GM12875 (cell line): ENCODE results near the gene NXN.

Experiments used
- H3K4me3 ChIP-seq: one replicate; pipeline ENCODE4 v1.5.1; 2011; ENCODE audit warnings: low read depth, low read length, control low read depth
- TF ChIP-seq, protein P1 (sequence below): IDR thresholded peaks from 2 replicates; pipeline ENCODE4 v1.5.1; 2011; ENCODE audit warnings: low read depth, mild to moderate bottlenecking, control low read depth, inconsistent platforms, low read length, moderate library complexity, borderline replicate concordance; ENCODE audit not compliant: insufficient read depth

The NXN gene

DNA sequence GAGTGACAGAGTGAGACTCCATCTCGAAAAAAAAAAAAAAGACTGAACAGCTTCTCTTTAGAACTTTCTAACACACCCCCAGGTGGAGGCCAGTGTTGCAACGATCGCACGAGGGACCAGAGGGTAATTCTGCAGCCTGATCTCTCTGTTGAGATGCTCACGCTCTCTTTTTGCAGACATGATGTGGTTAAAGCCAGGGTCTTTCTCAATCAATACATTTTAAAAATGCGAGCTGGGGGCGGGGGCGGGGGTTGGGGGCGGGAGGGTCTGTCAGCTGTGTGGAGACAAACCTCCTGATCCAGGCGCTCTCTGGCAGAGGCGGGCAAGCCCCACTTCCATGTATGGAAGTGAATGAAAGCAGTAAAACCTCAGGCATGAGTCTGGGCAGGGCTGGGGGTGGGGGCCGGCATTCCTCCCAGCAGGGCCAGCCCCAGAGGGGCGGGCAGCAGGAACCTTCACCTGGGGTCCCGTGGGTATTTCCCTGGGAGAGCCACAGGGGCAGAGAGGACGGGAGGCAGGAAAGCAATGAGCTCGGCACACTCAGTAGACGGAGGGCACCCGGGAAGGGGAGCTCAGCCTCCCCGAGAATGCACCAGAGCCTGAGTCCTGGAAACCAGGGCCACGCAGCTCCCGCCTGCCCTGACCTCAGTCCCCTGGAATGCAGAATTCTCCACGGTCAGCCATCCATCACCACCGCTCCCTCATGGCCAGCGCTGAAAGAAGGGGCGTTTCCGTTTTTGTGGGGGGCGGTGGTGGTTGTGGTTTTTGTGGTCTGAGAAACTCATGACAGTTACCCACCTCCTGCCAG is 28.0 kb downstream of the NXN start:
- TF ChIP-seq, protein P1, sequence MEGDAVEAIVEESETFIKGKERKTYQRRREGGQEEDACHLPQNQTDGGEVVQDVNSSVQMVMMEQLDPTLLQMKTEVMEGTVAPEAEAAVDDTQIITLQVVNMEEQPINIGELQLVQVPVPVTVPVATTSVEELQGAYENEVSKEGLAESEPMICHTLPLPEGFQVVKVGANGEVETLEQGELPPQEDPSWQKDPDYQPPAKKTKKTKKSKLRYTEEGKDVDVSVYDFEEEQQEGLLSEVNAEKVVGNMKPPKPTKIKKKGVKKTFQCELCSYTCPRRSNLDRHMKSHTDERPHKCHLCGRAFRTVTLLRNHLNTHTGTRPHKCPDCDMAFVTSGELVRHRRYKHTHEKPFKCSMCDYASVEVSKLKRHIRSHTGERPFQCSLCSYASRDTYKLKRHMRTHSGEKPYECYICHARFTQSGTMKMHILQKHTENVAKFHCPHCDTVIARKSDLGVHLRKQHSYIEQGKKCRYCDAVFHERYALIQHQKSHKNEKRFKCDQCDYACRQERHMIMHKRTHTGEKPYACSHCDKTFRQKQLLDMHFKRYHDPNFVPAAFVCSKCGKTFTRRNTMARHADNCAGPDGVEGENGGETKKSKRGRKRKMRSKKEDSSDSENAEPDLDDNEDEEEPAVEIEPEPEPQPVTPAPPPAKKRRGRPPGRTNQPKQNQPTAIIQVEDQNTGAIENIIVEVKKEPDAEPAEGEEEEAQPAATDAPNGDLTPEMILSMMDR: no peak
- no peak overlapping the region for H3K4me3 ChIP-seq

DNA sequence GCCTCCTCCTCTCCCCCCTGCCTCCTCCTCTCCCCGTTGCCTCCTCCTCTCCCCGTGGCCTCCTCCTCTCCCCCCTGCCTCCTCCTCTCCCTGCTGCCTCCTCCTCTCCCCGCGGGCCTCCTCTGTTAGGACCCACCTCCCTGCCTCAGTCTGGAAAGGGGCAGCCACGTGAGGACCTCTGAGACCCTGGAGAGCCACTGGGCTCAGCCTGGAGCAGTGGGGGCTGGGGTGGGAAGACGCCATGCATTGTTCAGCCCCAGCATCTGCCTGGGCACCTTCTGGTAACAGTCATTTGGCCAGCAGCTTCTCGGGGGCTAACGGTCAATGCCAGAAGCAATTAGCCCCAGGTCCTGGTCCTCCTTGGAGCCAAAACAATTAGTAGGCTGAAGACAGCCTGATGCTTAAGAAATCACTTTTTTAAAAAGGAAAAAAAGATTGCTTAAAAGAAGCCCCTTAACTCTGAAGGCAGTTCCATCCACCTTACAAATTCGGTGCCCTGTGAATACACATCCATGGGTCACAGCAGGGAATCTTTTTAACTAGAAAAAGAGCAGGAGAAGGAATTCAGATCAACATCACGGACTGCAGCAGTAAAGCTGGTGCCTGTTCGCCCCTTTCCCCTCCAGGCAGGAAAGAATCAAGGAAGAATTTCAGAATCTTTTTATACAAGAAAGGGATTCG is 29.8 kb downstream of the NXN start:
- TF ChIP-seq, protein P1: no peak
- no peak overlapping the region for H3K4me3 ChIP-seq

DNA sequence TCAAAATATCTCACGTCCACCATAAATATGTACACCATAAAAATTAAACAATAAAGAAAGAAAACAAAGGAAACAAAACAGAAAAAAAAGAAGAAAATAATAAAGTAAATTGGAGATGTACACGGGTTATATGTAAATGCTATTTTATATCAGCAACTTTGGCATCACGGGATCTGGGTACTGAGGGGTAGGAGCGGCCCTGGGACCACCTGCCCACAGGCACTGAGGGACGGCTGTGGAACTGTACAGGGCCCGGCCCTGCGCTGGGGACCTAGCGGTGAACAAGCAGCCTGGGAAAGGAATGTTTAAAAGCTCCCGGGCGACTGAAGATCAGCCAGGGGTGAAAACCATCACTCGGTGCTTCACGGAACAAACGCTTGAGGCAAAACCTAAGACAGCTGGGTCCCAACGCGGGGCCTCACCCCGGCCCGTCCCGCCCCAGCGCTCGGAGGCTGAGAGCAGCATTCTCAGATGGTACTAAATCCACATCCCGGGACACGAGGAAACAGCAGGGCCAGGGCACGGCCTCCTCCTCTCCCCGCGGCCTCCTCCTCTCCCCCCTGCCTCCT is 31.2 kb downstream of the NXN start:
- no peak overlapping the region for H3K4me3 ChIP-seq
- TF ChIP-seq, protein P1: no peak

DNA sequence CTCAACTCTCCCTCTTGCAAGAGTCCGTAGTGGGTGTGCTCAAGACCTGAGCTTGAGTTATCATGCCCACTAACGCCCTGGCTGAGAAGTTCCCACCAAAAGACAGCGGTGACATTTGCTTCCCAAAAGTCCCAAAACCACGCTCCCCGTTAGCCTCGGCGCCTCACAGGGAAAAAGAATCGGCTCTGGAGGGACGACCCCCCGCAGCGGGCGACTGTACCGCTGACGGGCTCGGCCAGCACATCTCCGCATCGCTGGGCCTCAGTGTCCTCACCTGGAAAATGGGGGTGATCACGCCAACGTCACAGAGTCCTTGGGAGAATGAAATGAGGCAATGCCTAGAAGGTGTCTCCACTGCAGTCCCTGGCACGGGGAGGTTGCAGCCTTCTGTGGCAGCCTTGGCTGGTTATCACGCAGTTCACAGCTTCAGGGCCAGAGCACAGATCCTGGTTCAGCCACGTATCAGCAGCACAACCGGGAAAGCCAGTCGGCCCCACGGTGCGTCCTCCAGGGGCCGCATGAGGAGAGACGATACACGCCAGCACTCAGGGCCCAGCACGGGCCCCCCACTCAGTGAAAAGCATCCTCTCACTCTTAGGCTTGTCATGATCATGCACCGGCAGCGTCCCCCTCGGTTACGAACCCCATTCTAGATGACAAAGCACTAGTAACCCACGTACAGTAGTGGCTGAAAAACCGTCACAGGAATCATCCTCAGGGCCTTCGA is 32.9 kb downstream of the NXN start:
- no peak overlapping the region for H3K4me3 ChIP-seq
- TF ChIP-seq, protein P1: no peak

DNA sequence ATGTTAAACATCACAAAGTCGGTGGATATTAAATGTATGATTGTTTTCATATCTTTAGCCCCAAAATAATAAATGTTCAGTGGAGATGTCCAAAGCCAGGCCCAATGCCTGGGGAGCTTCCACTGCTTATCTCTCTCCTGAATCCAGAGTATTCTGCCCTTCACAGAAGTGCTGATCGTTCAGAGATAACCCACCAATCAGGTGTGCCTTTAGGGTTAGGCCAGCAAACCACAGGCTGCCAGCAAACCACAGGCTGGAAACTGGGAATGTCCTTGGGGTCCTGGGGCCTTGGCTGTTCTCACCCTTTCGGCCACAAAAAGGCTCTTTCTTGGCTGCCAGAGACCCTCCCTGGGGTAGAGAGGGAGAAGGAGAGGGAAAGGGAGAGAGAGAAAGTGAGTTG is 33.9 kb downstream of the NXN start:
- TF ChIP-seq, protein P1: no peak
- no peak overlapping the region for H3K4me3 ChIP-seq

DNA sequence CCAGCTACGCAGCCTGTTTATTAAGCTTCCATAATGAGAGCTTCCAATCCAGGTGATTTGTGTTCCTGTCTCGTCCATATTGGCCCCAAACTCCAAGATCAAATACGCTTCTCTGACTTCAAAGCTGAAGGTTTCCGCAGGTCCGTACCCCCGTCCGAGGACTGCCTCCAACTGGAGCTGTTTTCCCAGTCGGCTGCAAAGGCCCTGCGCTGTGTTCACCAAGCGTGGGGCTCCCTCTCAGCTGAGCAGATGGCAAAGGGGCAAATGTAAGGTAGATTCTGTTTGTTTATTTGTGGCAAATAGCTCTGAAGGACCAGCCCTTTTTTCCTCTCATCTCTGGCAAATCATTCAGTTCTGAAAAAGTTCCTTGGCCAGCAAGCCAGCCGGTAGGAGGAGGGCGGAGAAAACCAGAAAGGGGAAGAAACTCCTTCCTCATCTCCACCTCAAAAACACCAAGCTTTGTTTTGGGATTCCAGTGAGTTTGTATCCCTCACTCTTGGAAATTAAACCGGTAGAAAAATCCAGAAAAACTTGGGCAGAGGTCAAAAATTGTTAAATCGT is 35.2 kb downstream of the NXN start:
- TF ChIP-seq, protein P1: no peak
- H3K4me3 ChIP-seq: no peak overlapping the region
